Upper lobe of right lung (tissue), 1 donor: ENCODE results near the gene ERCC6. TPM values are rescaled to one million over a fixed set of nuclear protein-coding genes. Genes with fewer than 3 reads are reported as not detected.

Source experiments
- ATAC-seq: fragments of 200-7000 bp; cut with Tn5 transposase; one replicate; pipeline ENCODE4 v1.9.1; 2020; ENCODE audit warnings: mild to moderate bottlenecking, moderate library complexity
- DNase-seq: peaks from one replicate; pipeline ENCODE4 v3.0.0-alpha.2; 2020
- H3K27ac ChIP-seq: fragments of 200-600 bp; one replicate; pipeline ENCODE4 v1.8.0; 2022
- H3K27me3 ChIP-seq: fragments of 200-600 bp; one replicate; pipeline ENCODE4 v1.8.0; 2022; ENCODE audit warnings: mild to moderate bottlenecking
- H3K36me3 ChIP-seq: fragments of 200-600 bp; one replicate; pipeline ENCODE4 v1.8.0; 2022
- H3K4me1 ChIP-seq: fragments of 200-600 bp; one replicate; pipeline ENCODE4 v1.8.0; 2022
- H3K4me3 ChIP-seq: fragments of 200-600 bp; one replicate; pipeline ENCODE4 v1.8.0; 2022; ENCODE audit warnings: mild to moderate bottlenecking
- H3K9me3 ChIP-seq: fragments of 200-600 bp; one replicate; pipeline ENCODE4 v1.8.0; 2022
- intact Hi-C: fragments of 100-400 bp; cut with DNase I; formaldehyde crosslinking; loops from one replicate; pipeline ENCODE4 v1.11.0; 2022
- total RNA-seq: library from RNA; stranded (reverse); fragmentation: NEBNext Ultra II Directional; extraction: Animal tissue kit (Norgen Biotek cat#: 25700); gene quantifications from one replicate; pipeline ENCODE4 v1.2.1, GENCODE V29; 2021
- TF ChIP-seq, protein P1 (sequence below): fragments of 200-600 bp; IDR thresholded peaks from one replicate; pipeline ENCODE4 v1.8.0; 2022; ENCODE audit warnings: antibody characterized with exemption
- donor health status: DM: no; HTN: yes; CAD: no; lungs with severe emphysema.

Gene ERCC6
- total RNA-seq, 1 donor from 2014 or later: 33.9 TPM

DNA sequence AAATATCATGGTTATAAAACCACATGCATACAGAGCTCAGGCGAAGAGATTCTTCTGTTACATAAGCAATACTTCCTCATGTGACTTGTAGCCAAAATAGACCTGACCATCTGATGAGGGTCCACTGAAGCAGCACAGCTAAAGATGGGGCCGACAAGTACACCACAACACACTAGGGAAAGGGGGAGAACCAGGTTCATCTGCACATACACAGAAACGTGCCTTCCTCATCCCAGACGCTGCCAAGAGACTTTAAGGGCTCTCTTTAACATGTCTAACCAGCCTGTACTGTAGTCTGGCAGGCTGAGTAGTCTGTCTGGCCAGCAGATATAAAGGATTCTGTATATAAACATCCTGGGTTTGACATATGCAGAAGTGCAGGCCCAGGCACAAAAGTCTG lies 30.3 kb downstream of the ERCC6 start:
- Histone ChIP-seq H3K27ac (no peak overlapping the region), H3K27me3 (no peaks in the 10 kb centered on the region), H3K4me1 (peaks cover 3% of the 10 kb centered on the region), H3K4me3 (no peak overlapping the region), H3K36me3 (peaks cover 14% of the 10 kb centered on the region), H3K9me3 (no peaks in the 10 kb centered on the region)
- no peak for ATAC-seq
- DNase-seq: no peak
- intact Hi-C loops: no loop called here
- TF ChIP-seq, protein P1, sequence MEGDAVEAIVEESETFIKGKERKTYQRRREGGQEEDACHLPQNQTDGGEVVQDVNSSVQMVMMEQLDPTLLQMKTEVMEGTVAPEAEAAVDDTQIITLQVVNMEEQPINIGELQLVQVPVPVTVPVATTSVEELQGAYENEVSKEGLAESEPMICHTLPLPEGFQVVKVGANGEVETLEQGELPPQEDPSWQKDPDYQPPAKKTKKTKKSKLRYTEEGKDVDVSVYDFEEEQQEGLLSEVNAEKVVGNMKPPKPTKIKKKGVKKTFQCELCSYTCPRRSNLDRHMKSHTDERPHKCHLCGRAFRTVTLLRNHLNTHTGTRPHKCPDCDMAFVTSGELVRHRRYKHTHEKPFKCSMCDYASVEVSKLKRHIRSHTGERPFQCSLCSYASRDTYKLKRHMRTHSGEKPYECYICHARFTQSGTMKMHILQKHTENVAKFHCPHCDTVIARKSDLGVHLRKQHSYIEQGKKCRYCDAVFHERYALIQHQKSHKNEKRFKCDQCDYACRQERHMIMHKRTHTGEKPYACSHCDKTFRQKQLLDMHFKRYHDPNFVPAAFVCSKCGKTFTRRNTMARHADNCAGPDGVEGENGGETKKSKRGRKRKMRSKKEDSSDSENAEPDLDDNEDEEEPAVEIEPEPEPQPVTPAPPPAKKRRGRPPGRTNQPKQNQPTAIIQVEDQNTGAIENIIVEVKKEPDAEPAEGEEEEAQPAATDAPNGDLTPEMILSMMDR: no peak

DNA sequence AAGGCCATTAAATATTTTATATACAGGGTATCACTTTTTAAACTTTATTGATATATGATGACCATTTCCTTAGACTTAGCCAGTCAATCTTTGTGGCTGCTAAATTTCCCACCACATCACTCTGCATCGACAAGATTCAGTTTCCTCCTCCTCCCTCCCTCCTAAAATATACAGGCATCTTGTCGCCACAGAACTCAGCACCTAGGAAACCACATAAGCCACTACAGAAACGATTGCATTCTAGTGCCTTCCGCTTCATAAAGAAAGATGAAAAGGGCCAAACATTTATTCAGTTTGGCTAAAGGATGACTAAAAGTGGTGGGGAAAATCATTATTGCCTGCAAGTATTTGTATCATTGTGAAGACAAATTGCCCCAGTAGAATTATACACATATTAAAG lies 30.7 kb downstream of the ERCC6 start:
- no peak for DNase-seq
- intact Hi-C loops: no loop called here
- Histone ChIP-seq H3K36me3 (peaks cover 17% of the 10 kb centered on the region), H3K9me3 (no peaks in the 10 kb centered on the region), H3K27me3 (no peaks in the 10 kb centered on the region), H3K4me1 (peaks cover 3% of the 10 kb centered on the region), H3K4me3 (no peak overlapping the region), H3K27ac (no peak overlapping the region)
- ATAC-seq: no peak
- TF ChIP-seq, protein P1: no peak

GRCh38 chr10:49505589-49505988 lies 33.3 kb downstream of the ERCC6 start:
- TF ChIP-seq, protein P1: no peak
- ATAC-seq: no peak
- intact Hi-C loops: no loop called here
- Histone ChIP-seq H3K9me3 (no peaks in the 10 kb centered on the region), H3K36me3 (peaks cover 19% of the 10 kb centered on the region), H3K4me1 (peaks cover 3% of the 10 kb centered on the region), H3K27me3 (no peaks in the 10 kb centered on the region), H3K27ac (no peak overlapping the region), H3K4me3 (no peak overlapping the region)
- DNase-seq: no peak

DNA sequence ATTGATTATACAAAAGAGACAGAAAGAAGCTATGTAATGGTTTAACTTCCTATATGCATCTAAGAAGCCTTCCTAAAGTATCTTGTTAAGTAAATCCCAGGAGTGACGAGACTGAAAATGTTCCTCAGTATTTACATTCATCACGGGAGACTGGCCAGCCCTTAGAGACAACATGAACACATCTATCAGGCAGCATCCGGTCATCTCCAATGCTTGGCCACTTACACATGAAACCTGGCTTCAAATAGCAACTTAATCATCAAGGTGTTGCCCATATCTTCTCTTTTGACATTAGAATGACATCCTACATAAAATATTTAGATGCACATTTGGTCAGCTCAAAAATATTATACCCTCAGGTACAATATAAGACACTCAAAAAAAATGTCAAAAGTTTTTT lies 33.8 kb downstream of the ERCC6 start:
- H3K9me3 ChIP-seq: no peaks in the 10 kb centered on the region
- TF ChIP-seq, protein P1: no peak
- DNase-seq (no peak), ATAC-seq (no peak)
- peaks cover 19% of the 10 kb centered on the region for H3K36me3 ChIP-seq
- H3K4me1 ChIP-seq: peaks cover 3% of the 10 kb centered on the region
- intact Hi-C loops: no loop called here
- no peak overlapping the region for H3K27ac ChIP-seq
- H3K4me3 ChIP-seq: no peak overlapping the region
- no peaks in the 10 kb centered on the region for H3K27me3 ChIP-seq

- no peaks in the 10 kb centered on the region for H3K9me3 ChIP-seq
- intact Hi-C loops: no loop called here
These were observed 34.4 kb downstream of the ERCC6 start for GRCh38 chr10:49504528-49504927.

DNA sequence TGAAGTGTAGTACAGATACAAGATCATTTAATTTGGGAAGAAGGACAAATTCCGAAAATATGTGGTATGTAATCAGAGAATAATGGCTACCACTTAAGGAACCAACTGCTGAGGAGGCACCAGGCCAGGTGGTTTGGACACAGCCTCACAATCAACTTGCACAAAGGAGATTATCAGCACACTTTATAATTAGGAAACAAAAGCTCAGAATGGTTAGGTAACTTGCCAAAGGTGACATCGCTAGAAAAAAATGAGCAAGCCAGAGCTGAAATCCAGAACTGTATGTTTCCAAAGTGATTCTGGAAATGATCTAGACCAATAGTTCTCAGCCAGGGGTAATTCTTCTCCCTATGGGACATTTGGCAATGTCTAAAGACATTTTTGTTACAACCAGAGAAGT lies 36.6 kb downstream of the ERCC6 start:
- Histone ChIP-seq H3K36me3 (peaks cover 19% of the 10 kb centered on the region), H3K27ac (no peak overlapping the region)
- no peak for ATAC-seq

More at GRCh38 chr10:49504528-49504927, 34.4 kb downstream of the ERCC6 start:
- ATAC-seq (no peak), DNase-seq (no peak)
- H3K4me3 ChIP-seq: no peak overlapping the region
- H3K36me3 ChIP-seq: peaks cover 19% of the 10 kb centered on the region
- H3K27me3 ChIP-seq: no peaks in the 10 kb centered on the region
- TF ChIP-seq, protein P1: no peak
- peaks cover 3% of the 10 kb centered on the region for H3K4me1 ChIP-seq
- H3K27ac ChIP-seq: no peak overlapping the region

More for the DNA sequence above, 36.6 kb downstream of the ERCC6 start:
- Histone ChIP-seq H3K27me3 (no peaks in the 10 kb centered on the region), H3K9me3 (no peaks in the 10 kb centered on the region), H3K4me1 (no peaks in the 10 kb centered on the region), H3K4me3 (no peak overlapping the region)
- intact Hi-C loops: no loop called here
- TF ChIP-seq, protein P1: no peak
- no peak for DNase-seq
